Activated naive CD4-positive, alpha-beta T cell treated with anti-CD3 and anti-CD28 coated beads, Interleukin-2, amount 50 U/mL, for 24 hours (primary cell): Measurements from ENCODE around the gene AK1.
"Not testable (repeated sequence)": the region's sequence is repeated elsewhere in the genome, so short reads cannot be mapped to it uniquely, and the experiment has no call there.

ENCODE experiments used
- H3K27ac Mint-ChIP-seq: one replicate; pipeline ENCODE4 v1.8.0; 2021; ENCODE audit warnings: mild to moderate bottlenecking, mixed read lengths
- H3K27me3 Mint-ChIP-seq: one replicate; pipeline ENCODE4 v1.8.0; 2021; ENCODE audit warnings: mixed read lengths
- H3K36me3 Mint-ChIP-seq: one replicate; pipeline ENCODE4 v1.8.0; 2021; ENCODE audit warnings: mixed read lengths
- H3K4me1 Mint-ChIP-seq: one replicate; pipeline ENCODE4 v1.8.0; 2021; ENCODE audit warnings: mixed read lengths
- H3K4me3 Mint-ChIP-seq: one replicate; pipeline ENCODE4 v1.8.0; 2021; ENCODE audit warnings: mild to moderate bottlenecking, mixed read lengths
- H3K9me3 Mint-ChIP-seq: one replicate; pipeline ENCODE4 v1.8.0; 2021; ENCODE audit warnings: mixed read lengths

Gene AK1

DNA sequence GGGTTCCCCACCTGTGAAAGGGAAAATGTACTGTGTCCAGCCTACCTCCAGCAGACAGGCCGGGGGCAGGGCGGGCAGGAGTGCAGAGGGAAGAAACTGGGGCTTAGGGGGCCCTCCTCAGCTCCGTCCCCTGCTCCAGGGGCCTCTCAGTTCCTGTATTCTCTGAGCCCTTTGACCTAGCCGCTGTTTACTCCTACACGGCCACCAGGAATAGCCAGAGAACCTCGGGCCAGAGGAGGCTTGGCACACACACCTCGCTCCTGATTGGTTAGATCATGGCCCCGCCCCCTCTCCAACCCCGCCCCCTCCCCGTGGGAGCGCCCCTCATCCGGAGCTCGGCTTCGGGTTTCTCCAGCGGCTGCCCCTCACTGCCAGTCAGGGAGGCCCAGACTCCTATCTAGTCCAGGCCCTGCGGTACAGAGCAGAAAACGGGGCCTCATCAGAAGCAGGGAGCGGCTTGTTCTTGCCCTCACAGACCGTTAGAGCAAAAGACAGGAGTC, 19.8 kb upstream of the AK1 start:
- H3K4me3 Mint-ChIP-seq: peak overlapping the region; percentile 54
- H3K9me3 Mint-ChIP-seq: no peaks in the 10 kb centered on the region
- peaks cover 35% of the 10 kb centered on the region for H3K4me1 Mint-ChIP-seq
- no peak overlapping the region for H3K27ac Mint-ChIP-seq
- H3K36me3 Mint-ChIP-seq: peaks cover 33% of the 10 kb centered on the region
- H3K27me3 Mint-ChIP-seq: no peaks in the 10 kb centered on the region

DNA sequence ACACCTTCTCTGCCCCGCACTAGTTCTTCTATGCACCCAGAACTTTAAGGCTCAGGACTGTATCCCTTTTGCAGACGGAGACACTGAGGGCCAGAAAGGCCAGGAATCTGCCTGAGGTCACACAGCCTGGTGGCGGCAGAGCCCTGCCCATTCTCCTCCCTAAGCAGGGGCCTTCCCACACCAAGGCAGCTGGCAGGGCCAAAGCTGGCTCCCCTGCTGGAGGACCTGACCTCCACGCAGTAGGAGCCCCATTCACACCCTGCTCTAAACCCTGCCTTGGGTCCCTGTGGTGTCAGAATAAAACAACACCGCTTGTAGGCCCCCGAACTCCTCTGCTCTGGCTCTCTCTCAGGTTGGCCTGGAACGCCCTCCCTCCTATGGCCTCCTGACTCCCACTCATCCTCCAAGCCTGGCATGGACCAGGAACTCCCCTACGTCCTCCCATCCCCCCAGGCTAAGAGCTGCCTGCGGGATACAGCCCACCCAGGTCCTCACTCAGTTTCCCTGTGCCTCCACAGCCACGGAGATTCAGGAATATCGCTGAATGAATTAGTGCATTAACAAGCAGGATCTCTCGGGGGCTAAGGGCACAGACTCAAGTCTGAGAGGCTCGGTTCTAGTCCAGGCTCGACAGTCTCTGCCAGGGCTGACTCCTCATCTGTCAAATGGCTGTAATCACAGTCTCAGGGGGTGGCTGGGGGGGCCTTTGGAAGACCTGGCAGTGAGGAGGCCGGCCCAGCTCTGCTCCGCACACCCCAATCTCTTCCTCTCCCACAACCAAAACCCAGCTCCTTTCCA, 19.1 kb upstream of the AK1 start:
- peaks cover 29% of the 10 kb centered on the region for H3K4me1 Mint-ChIP-seq

DNA sequence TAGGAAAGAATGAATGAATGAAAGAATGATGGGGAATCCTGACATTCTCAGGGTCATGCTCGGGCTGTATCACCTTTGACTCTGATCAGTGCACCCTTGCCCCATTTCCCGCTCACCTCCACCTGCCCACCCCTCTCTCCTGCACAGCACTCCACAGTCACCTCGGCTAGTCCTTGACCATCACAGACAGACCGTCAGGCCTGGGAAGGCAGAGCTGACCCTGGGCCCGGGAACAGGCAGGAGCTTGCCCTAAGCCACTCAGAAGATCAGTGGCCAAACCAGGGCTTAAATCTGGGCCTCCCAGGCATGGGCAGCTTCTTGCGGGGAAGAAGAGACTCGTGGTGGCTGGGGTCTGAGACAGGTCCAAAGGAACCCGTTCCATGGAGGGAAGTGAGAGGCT, 18.3 kb upstream of the AK1 start:
- H3K4me3 Mint-ChIP-seq: no peak overlapping the region
- H3K4me1 Mint-ChIP-seq: peaks cover 24% of the 10 kb centered on the region
- H3K9me3 Mint-ChIP-seq: no peaks in the 10 kb centered on the region
- H3K27ac Mint-ChIP-seq: no peak overlapping the region
- peaks cover 33% of the 10 kb centered on the region for H3K36me3 Mint-ChIP-seq
- no peaks in the 10 kb centered on the region for H3K27me3 Mint-ChIP-seq

More for the DNA sequence above, 19.1 kb upstream of the AK1 start:
- H3K27ac Mint-ChIP-seq: no peak overlapping the region
- H3K27me3 Mint-ChIP-seq: no peaks in the 10 kb centered on the region
- peaks cover 33% of the 10 kb centered on the region for H3K36me3 Mint-ChIP-seq
- no peak overlapping the region for H3K4me3 Mint-ChIP-seq
- H3K9me3 Mint-ChIP-seq: no peaks in the 10 kb centered on the region

DNA sequence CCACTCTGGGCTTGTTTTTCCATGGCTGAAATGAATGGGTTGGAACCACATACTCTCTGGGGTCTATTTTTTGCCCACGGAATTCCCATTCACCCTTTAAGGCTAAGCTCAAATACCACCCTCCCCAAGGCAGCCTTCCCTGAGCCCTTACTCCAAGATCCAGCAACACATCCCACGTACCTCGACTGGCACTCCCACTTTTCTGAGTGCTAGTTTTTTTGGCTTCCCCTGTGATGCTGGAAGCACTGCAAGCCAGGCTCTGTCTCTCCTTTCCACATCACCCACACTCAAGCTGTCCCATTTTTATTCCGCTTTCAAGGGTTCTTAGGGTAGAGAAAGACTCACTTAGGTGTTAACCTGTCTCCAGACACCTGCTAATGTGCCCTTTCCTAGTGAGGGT, 15.9 kb upstream of the AK1 start:
- Mint-ChIP-seq H3K9me3 (no peaks in the 10 kb centered on the region), H3K27me3 (no peaks in the 10 kb centered on the region), H3K4me1 (peaks cover 16% of the 10 kb centered on the region), H3K27ac (no peak overlapping the region), H3K4me3 (no peak overlapping the region), H3K36me3 (peaks cover 34% of the 10 kb centered on the region)

DNA sequence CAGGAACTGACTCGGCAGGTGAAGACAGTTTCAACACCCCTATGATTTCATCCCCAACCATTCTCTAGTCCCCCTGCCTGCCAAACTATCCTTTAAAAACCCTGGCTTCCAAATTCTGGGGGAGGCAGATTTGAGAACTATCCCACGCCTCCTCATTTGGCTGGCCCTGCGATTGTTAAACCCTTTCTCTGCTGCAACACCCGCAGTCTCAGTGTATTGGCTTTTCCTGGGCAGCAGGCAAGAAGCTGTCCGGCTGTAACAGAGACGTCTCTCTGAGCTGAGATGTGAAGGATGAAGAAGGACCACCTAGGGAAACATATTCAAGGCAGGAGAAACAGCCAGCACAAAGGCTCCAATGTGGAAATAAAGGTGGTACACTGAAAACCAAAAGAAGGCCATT, 15.4 kb upstream of the AK1 start:
- H3K36me3 Mint-ChIP-seq: peaks cover 34% of the 10 kb centered on the region
- peaks cover 11% of the 10 kb centered on the region for H3K4me1 Mint-ChIP-seq
- H3K4me3 Mint-ChIP-seq: no peak overlapping the region
- peak overlapping the region; percentile 38 for H3K27ac Mint-ChIP-seq
- no peaks in the 10 kb centered on the region for H3K9me3 Mint-ChIP-seq
- H3K27me3 Mint-ChIP-seq: no peaks in the 10 kb centered on the region

DNA sequence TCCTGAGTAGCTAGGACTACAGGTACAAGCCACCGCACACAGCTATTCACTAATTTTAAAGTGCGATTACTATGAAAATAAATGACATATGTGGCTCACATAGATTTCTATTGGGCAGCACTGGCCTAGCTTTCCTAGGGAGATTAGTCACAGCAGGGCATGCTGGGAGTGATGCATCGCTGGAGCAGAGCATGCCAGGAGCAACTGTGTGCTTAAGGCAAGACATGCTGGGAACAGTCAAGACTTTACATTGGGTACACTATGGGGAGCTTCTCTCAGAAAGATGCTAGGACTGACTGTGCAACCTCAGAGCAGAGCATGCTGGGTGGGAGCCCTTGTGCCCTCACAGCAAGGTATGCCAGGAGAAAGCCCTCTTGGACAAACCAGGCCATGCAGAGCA, 12.6 kb upstream of the AK1 start:
- Mint-ChIP-seq H3K27ac (no peak overlapping the region), H3K9me3 (no peaks in the 10 kb centered on the region), H3K27me3 (no peaks in the 10 kb centered on the region), H3K4me1 (peaks cover 8% of the 10 kb centered on the region), H3K36me3 (peaks cover 27% of the 10 kb centered on the region), H3K4me3 (no peak overlapping the region)

DNA sequence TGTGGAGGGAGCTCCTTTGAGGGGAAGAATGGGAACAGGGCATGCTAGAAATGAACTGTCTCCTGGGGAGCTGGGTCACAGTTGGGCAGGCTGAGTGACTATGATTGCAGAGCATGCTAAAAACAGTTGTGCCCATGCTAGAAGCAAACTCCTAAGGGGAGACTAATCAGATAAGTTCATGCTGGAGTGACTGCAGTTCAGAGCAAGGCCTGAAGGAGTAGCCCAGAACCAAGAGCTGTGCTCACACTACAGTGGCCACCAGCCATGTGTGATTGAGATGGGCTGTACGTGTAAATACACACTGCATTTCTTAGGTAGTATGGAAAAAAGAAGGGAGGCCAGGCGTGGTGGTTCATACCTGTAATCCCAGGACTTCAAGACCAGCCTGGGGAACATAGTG, 10.3 kb upstream of the AK1 start:
- H3K27me3 Mint-ChIP-seq: no peaks in the 10 kb centered on the region

DNA sequence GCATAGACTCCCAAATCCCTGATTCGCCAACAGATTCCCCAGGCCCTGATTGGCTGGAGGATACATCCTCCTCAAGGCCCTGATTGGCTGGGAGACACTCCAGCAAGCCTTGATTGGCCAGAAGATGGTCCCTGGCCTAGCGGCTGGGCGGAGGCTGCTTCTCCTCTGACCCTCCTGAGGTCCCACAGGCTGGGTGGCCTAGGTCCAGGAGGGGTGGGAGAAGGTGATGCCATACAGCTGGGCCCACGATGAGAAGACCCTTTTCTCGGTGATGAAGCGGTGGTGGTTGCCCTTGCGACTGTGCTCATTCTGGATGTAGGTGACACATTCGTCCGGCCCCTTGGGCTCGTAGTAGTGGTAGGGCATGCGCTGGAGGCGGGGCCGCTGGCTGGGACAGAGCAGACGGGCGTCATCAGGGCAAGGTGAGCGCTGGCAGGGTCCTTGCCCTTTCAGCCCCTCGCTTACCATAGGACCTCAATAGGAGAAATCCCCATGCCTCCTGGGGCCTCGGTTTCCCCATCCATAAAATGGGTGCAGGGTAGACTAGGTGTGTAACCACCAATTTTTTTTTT, 9.0 kb upstream of the AK1 start:
- Mint-ChIP-seq H3K27me3 (no peaks in the 10 kb centered on the region), H3K4me1 (peaks cover 5% of the 10 kb centered on the region), H3K4me3 (no peak overlapping the region), H3K27ac (peak overlapping the region; percentile 23), H3K36me3 (peaks cover 6% of the 10 kb centered on the region), H3K9me3 (no peaks in the 10 kb centered on the region)

More for the DNA sequence above, 10.3 kb upstream of the AK1 start:
- H3K4me3 Mint-ChIP-seq: no peak overlapping the region
- no peak overlapping the region for H3K27ac Mint-ChIP-seq
- no peaks in the 10 kb centered on the region for H3K9me3 Mint-ChIP-seq
- peaks cover 10% of the 10 kb centered on the region for H3K36me3 Mint-ChIP-seq
- peaks cover 5% of the 10 kb centered on the region for H3K4me1 Mint-ChIP-seq

DNA sequence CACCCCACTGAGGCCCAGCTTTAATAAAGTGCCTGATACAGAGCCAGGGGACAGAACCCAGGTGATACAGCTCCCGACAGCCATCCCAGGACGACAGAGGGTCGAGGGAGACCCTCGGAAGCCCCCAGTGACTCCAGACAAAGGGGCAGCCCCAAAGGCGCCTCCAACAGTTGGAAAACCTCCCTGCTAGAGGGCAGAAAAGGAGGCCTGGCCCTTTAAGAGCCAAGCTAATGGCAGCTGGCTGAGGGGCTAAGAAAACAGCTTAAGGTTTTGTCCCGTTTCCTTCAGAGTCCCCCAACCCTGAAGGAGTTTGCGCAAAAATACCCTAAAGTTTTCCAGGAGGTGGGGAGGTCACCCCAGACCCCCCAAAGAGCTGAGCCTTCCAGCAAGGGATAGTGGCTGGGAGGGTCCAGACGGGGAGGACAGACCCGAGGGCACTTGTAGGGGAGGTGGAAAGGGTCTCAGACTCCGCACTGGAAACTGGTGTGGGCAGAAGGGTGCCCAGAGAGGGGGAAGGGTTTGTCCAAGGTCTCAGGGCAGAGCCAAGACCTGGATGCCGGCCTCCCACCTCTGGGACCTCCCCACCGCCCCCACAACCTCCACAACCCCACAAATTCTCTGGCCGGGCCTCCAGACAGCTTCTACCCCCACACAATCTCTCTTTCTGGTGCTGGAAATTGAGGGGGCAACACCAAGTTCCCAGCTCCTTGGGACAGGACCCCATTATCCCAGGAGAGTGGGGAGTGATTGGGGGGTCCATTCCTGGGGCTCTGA, 8.2 kb upstream of the AK1 start:
- Mint-ChIP-seq H3K27ac (no peak overlapping the region), H3K9me3 (no peaks in the 10 kb centered on the region), H3K4me1 (peaks cover 5% of the 10 kb centered on the region), H3K27me3 (no peaks in the 10 kb centered on the region), H3K36me3 (peaks cover 7% of the 10 kb centered on the region), H3K4me3 (no peak overlapping the region)

DNA sequence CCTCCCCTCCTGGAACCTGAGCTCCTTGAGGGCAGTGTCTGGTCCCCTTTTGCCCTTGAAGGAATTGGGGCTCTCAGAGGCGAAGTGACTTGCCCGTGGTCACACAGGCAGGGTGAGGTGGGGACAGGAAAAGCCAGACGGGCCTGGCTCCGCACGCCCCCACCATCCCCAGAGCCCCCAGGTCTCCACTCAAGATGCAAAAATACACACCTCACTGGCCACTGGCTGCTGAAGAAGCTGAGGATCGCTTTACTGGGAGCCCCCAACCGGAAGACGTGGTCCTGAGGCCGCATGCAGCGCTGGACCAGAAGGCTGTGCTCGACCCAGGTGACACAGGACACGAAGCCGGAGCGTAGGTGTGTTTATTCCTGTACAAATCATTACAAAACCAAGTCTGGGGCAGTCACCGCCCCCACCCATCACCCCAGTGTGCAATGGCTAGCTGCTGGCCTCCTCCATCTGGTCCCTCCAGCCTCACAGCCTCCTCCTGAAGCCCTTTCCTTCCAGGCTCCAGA, 7.6 kb upstream of the AK1 start:
- H3K9me3 Mint-ChIP-seq: no peaks in the 10 kb centered on the region
- H3K4me3 Mint-ChIP-seq: no peak overlapping the region
- peaks cover 7% of the 10 kb centered on the region for H3K36me3 Mint-ChIP-seq
- H3K4me1 Mint-ChIP-seq: peaks cover 5% of the 10 kb centered on the region
- no peak overlapping the region for H3K27ac Mint-ChIP-seq
- no peaks in the 10 kb centered on the region for H3K27me3 Mint-ChIP-seq

DNA sequence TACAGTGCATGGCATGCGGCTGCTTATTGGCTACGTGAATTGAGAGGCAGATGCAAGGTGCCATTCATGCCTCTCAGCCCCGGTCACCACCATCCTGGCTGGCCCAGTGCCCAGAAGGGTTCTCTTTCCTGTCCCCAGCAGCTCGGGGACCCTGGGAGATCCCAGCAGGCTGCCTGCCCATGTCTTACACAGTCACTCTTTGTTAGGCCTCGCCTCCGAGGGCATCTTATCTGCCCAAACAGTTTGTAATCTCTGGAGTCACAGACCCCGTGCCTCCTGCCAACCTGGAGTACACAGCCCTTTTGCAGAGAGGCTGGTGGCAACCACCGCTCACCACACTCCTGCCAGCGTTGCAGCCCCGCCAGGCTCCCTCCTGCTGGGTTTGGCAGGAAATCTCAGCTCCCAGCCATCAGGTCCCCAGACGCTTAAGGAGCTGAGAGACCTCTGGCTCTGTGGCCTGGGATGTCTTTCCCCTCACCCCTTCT, 7.0 kb upstream of the AK1 start:
- H3K4me3 Mint-ChIP-seq: no peak overlapping the region
- peaks cover 5% of the 10 kb centered on the region for H3K4me1 Mint-ChIP-seq
- no peak overlapping the region for H3K27ac Mint-ChIP-seq

DNA sequence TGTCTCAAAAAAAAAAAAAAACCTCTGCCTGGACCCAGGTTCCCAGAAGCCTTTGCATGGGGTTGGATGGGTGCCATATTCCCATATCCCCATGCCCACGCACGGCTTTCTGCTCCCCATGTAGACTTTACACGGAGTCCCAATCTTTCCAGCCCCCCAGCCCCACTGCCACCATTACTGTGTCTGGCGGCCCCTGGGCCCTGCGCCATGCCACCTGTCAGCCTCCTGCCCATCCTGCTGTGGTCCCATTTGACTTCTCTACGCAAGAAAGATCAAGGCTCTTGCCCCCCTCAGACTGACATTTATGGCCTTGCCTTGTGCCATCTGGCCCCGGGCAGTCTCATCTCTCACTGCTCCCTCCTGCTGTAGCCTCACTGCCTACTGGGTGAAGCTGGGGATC, 6.5 kb upstream of the AK1 start:
- peaks cover 8% of the 10 kb centered on the region for H3K36me3 Mint-ChIP-seq
- no peaks in the 10 kb centered on the region for H3K27me3 Mint-ChIP-seq
- H3K4me1 Mint-ChIP-seq: peaks cover 5% of the 10 kb centered on the region
- H3K27ac Mint-ChIP-seq: no peak overlapping the region
- H3K9me3 Mint-ChIP-seq: no peaks in the 10 kb centered on the region
- H3K4me3 Mint-ChIP-seq: no peak overlapping the region

More for the DNA sequence above, 7.0 kb upstream of the AK1 start:
- peaks cover 7% of the 10 kb centered on the region for H3K36me3 Mint-ChIP-seq
- H3K27me3 Mint-ChIP-seq: no peaks in the 10 kb centered on the region
- H3K9me3 Mint-ChIP-seq: no peaks in the 10 kb centered on the region

DNA sequence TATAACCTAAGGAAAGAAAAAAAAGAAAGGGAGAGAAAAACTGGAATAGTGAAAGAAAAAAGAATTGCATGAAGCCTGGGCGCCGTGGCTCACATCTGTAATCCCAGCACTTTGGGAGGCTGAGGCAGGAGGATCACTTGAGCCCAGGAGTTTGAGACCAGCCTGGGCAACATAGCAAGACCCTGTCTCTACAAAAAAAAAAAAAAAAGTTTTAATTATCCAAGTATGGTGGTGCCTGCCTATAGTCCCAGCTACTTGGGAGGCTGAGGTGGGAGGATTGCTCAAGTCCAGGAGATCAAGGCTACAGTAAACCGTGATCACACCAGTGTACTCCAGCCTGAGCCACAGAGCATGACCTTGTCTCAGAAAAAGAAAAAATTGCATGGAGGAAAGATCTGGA, 4.2 kb upstream of the AK1 start:
- not testable (repeated sequence) for H3K9me3 Mint-ChIP-seq, H3K4me3 Mint-ChIP-seq, H3K36me3 Mint-ChIP-seq, H3K27me3 Mint-ChIP-seq, H3K27ac Mint-ChIP-seq
- peaks cover 13% of the 10 kb centered on the region for H3K4me1 Mint-ChIP-seq

DNA sequence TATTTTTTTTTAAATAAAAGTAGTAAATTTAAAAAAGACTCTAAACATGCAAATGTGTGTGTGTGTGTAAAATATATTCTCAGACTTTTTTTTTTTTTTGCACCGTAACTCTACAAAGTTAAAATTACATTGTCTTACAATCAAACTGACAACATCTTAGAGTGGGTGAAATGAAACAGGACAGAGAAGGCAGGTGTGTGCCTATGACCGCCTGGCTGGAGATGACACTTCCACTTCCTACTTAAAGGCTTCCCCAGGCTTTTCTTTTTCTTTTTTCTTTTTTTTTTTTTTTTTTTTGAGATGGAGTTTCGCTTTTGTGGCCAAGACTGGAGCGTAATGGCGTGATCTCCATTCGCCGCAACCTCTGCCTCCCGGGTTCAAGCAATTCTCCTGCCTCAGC, 2.7 kb upstream of the AK1 start:
- Mint-ChIP-seq H3K4me3 (no peak overlapping the region), H3K27ac (no peak overlapping the region), H3K27me3 (no peaks in the 10 kb centered on the region), H3K36me3 (peaks cover 5% of the 10 kb centered on the region), H3K4me1 (peaks cover 13% of the 10 kb centered on the region), H3K9me3 (no peaks in the 10 kb centered on the region)

DNA sequence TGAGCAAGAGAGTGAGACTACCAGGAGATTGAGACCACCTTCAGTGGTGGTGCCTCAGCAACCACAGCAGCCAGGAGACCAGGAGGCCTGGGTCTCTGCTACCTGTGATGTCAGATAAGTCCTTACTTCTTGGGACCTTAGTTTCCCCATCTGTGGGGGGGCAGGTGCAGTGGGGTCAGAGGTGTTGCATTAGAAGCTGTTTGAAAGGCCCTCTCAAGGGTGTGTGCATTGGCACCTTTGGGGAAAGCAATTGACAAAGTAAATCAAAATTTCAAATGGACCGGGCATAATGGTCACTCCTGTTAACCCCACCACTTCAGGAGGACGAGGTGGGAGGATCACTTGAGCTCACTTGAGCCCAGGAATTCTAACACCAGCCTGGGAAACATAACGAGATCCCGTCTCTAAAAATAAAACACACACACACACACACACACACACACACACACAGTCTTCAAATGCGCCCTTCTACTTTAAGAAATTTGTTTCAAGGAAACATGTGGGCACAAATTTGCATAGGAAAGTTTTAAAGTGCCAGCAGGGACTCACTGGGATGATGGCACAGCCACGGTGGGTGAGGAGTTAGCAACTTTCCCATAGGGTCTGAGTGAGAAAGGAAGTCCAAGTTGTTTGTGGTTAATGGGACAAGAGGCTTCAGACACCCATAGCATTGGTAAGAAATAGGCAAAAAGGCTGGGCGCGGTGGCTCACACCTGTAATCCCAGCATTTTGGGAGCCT, 1.3 kb upstream of the AK1 start:
- H3K27me3 Mint-ChIP-seq: no peaks in the 10 kb centered on the region

More for the DNA sequence above, 1.3 kb upstream of the AK1 start:
- Mint-ChIP-seq H3K9me3 (no peaks in the 10 kb centered on the region), H3K4me3 (no peak overlapping the region), H3K27ac (no peak overlapping the region), H3K4me1 (peaks cover 8% of the 10 kb centered on the region), H3K36me3 (peaks cover 3% of the 10 kb centered on the region)
